HepG2 (cell line): ENCODE results near the gene ACTL8. TPM values are rescaled to one million over a fixed set of nuclear protein-coding genes. Genes with fewer than 3 reads are reported as not detected.

ENCODE experiments used
- ATAC-seq: fragments of 200-7000 bp; cut with Tn5 transposase; 3 replicates; pipeline ENCODE4 v1.9.1; 2020; ENCODE audit warnings: mild to moderate bottlenecking, moderate library complexity
- BruUV-seq: library from RNA; stranded (reverse); fragments of 400-500 nt; replicated peaks from 2 replicates; lab custom pipeline; 2021; lab: Mats Ljungman, UMichigan
- CTCF ChIA-PET: fragments of 300-600 bp; formaldehyde crosslinking; extraction: SDS; loops from one replicate; lab custom pipeline; 2021; ENCODE audit warnings: low total read pairs, inconsistent platforms, low intra/inter-chr PET ratio; lab: Yijun Ruan, JAX
- POLR2A ChIA-PET: fragments of 350-600 bp; sonication (Branson Sonifier 250); formaldehyde crosslinking; loops from one replicate; lab custom pipeline; 2020; ENCODE audit warnings: antibody characterized with exemption, inconsistent platforms; lab: Yijun Ruan, JAX
- DNase-seq: peaks from one replicate; pipeline ENCODE4 v3.0.0-alpha.2; 2015; ENCODE audit warnings: low spot score
- FAIRE-seq: peaks from 3 replicates; lab custom pipeline; 2011; peaks lifted over from hg19 to GRCh38; lab: Jason Lieb, UNC
- H2AFZ ChIP-seq: one replicate; pipeline ENCODE4 v1.6.1; 2011; ENCODE audit warnings: low read length, inconsistent platforms
- H3K27ac ChIP-seq: fragments of 300-600 bp; 3 replicates; pipeline ENCODE4 v1.8.0; 2011; ENCODE audit warnings: mixed run types, mild to moderate bottlenecking, mixed read lengths, low read length, inconsistent platforms; ENCODE audit not compliant: insufficient read depth; ENCODE audit errors: extremely low read length
- H3K27me3 ChIP-seq, 2 experiments: fragments of 200-600 bp in 1 of 2; 2 replicates in 1 of 2; 3 replicates in 1 of 2; pipeline versions ENCODE4 v1.6.0 to v1.8.0; 2011; ENCODE audit warnings: low read length in 2 of 2, mild to moderate bottlenecking in 2 of 2, moderate library complexity in 2 of 2, inconsistent platforms in 1 of 2; ENCODE audit not compliant: insufficient read depth in 2 of 2, control insufficient read depth in 1 of 2
- H3K36me3 ChIP-seq, 2 experiments: fragments of 200-600 bp in 1 of 2; replicated peaks in 1 of 2; 2 replicates in 1 of 2; 3 replicates in 1 of 2; pipeline versions ENCODE4 v1.5.1 to v1.8.0; 2011; ENCODE audit warnings: low read length in 2 of 2, inconsistent platforms in 1 of 2; ENCODE audit not compliant: insufficient read depth in 2 of 2, control insufficient read depth in 1 of 2
- H3K4me1 ChIP-seq: 2 replicates; pipeline ENCODE4 v1.5.1; 2012; ENCODE audit warnings: low read length, inconsistent platforms; ENCODE audit not compliant: insufficient read depth
- H3K4me2 ChIP-seq: 2 replicates; pipeline ENCODE4 v1.6.0; 2011; ENCODE audit warnings: low read depth, low read length, inconsistent platforms
- H3K4me3 ChIP-seq, 3 experiments: fragments of 200-600 bp in 1 of 3; sonication (generic), shearing (Covaris generic) in 1 of 3; replicated peaks in 1 of 3; 2 replicates each; pipeline ENCODE4 v1.5.1; 2011 to 2016; ENCODE audit warnings: low read length in 3 of 3, inconsistent platforms in 2 of 3, low read depth in 2 of 3, mild to moderate bottlenecking in 2 of 3, control low read depth in 1 of 3, mixed read lengths in 1 of 3; ENCODE audit not compliant: insufficient read depth in 1 of 3
- H3K79me2 ChIP-seq: one replicate; pipeline ENCODE4 v1.6.1; 2011; ENCODE audit warnings: low read length, inconsistent platforms; ENCODE audit not compliant: insufficient read depth
- H3K9ac ChIP-seq: 2 replicates; pipeline ENCODE4 v1.6.0; 2011; ENCODE audit warnings: mild to moderate bottlenecking, low read depth, low read length, inconsistent platforms; ENCODE audit not compliant: insufficient read depth
- H3K9me3 ChIP-seq: 2 replicates; pipeline ENCODE4 v1.5.1; 2012; ENCODE audit warnings: mild to moderate bottlenecking, low read length
- H4K20me1 ChIP-seq: 2 replicates; pipeline ENCODE4 v1.6.0; 2011; ENCODE audit warnings: inconsistent platforms, mild to moderate bottlenecking, low read length, moderate library complexity; ENCODE audit not compliant: insufficient read depth
- ATF7 ChIP-seq, 2 experiments: fragments of 450-650 bp in 1 of 2; sonication (generic) in 1 of 2; formaldehyde crosslinking in 1 of 2; IDR thresholded peaks; 2 replicates each; pipeline versions ENCODE4 v1.4.0 to v1.6.1; 2016 to 2020; ENCODE audit warnings: antibody characterized with exemption in 1 of 2, mild to moderate bottlenecking in 1 of 2, missing genetic modification reagents in 1 of 2
- BRD4 ChIP-seq: sonication (generic); formaldehyde crosslinking; IDR thresholded peaks from 2 replicates; pipeline ENCODE4 v1.4.0; 2020; ENCODE audit warnings: missing genetic modification reagents
- CREB1 ChIP-seq, 2 experiments: fragments of 450-650 bp in 1 of 2; IDR thresholded peaks; 2 replicates each; pipeline ENCODE4 v1.6.1; 2016 to 2017; ENCODE audit warnings: control low read depth in 1 of 2, mild to moderate bottlenecking in 1 of 2, missing compliant biosample characterization in 1 of 2, missing genetic modification characterization in 1 of 2
- DNMT1 ChIP-seq: sonication (generic); formaldehyde crosslinking; IDR thresholded peaks from 2 replicates; pipeline ENCODE4 v1.5.1; 2020; ENCODE audit warnings: mild to moderate bottlenecking, missing genetic modification reagents
- LCORL ChIP-seq, 2 experiments: fragments of 450-650 bp in 1 of 2; sonication (generic) in 1 of 2; formaldehyde crosslinking in 1 of 2; IDR thresholded peaks; 2 replicates each; pipeline versions ENCODE4 v1.5.0 to v1.6.1; 2017 to 2020; ENCODE audit warnings: antibody characterized with exemption in 1 of 2, missing genetic modification reagents in 1 of 2
- MTF2 ChIP-seq: sonication (generic); formaldehyde crosslinking; IDR thresholded peaks from 2 replicates; pipeline ENCODE4 v1.5.0; 2020; ENCODE audit warnings: missing genetic modification reagents, borderline replicate concordance
- ZNF333 ChIP-seq: sonication (generic); formaldehyde crosslinking; IDR thresholded peaks from 2 replicates; pipeline ENCODE4 v1.4.0; 2020; ENCODE audit warnings: mild to moderate bottlenecking, missing genetic modification reagents, borderline replicate concordance
- WGBS: methylation state at CpG from one replicate; pipeline ENCODE4 v1.1.6; 2017; ENCODE audit warnings: low lambda C conversion rate; 5-methylcytosine and 5-hydroxymethylcytosine counted together
- in situ Hi-C: cut with HindIII; loops from 2 replicates; pipeline ENCODE4 v1.10.0; 2017; ENCODE audit warnings: low pct_unique_long_range_greater_than_20kb; ENCODE audit not compliant: extremely low pct_ligation_motif_present
- intact Hi-C: fragments of 100-400 bp; cut with micrococcal nuclease; formaldehyde crosslinking; loops from one replicate; pipeline ENCODE4 v1.10.0; 2022; ENCODE audit not compliant: unreplicated experiment
- polyA plus RNA-seq, 8 experiments: library from polyadenylated mRNA; depleted of rRNA in 3 of 8; stranded (reverse) in 7 of 8; unstranded in 1 of 8; fragments of >200 nt; fragmentation: Illumina TruSeq in 4 of 8; extraction: Trizol in 4 of 8; gene quantifications; 2 replicates each; pipeline versions ENCODE4 v1.2.1 to v1.2.3, GENCODE V29; 2011 to 2016; ENCODE audit warnings: low read depth in 4 of 8, missing spikeins in 1 of 8, mixed read lengths in 1 of 8; ENCODE audit not compliant: insufficient read depth in 1 of 8
- total RNA-seq, 5 experiments: library from RNA; depleted of rRNA; stranded (reverse); fragments of >200 nt; fragmentation: Illumina TruSeq; extraction: Trizol; gene quantifications; 2 replicates each; pipeline ENCODE4 v1.2.3, GENCODE V29; 2016; ENCODE audit warnings: low read depth in 1 of 5

The ACTL8 gene
- total and polyA plus RNA-seq, 2 of the 13 experiments (the other 11 are each of a cell fraction or from before 2014, with no cell fraction given) = 0.09 to 0.64 TPM

DNA sequence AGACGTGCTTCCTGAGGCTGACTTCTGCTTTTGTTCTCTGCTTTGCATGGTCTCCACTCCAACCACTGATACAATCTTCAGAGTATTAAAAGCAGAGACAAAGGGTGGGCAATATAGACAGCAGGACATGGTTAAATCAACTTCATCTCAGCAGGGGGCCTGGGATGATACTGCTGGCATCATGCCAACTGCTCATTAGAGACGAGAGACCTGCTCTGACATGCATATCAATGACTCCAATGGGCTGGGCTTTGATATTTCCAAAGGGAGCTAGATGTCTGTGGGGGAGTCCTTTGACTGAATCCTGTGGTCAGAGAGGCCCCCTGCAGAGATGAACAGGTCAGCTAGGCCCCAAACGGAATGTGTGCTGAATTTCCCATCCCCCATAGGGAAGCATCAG is 106.6 kb downstream of the ACTL8 start:
- CTCF ChIA-PET = no interaction called here
- no peak for DNase-seq
- Histone ChIP-seq H3K4me1 (peaks cover 19% of the 10 kb centered on the region), H3K4me3 (no peak overlapping the region), H3K4me2 (no peak overlapping the region), H2AFZ (no peak overlapping the region), H3K27me3 (peaks cover 0 to 1% of the 10 kb centered on the region in 2 experiments; a peak in 1 of 5 replicates), H3K36me3 (no peaks in the 10 kb centered on the region), H4K20me1 (no peaks in the 10 kb centered on the region), H3K9me3 (no peaks in the 10 kb centered on the region), H3K27ac (no peak overlapping the region), H3K79me2 (no peaks in the 10 kb centered on the region), H3K9ac (no peak overlapping the region)
- no peak for ATAC-seq
- peak; percentile 82; the same call in 1 of the 2 replicates for TF ChIP-seq LCORL (IDR thresholded peaks at IDR 0.05)
- TF ChIP-seq LCORL (CRISPR knock-in tag; IDR thresholded peaks at IDR 0.05) = no peak
- TF ChIP-seq DNMT1 = no peak
- FAIRE-seq = no peak
- no TSS peak for BruUV-seq
- 3% methylated on average over 3 of the region's 3 CpGs for WGBS
- in situ Hi-C loops (no loop called here), intact Hi-C loops (no loop called here)
- POLR2A ChIA-PET = no interaction called here

DNA sequence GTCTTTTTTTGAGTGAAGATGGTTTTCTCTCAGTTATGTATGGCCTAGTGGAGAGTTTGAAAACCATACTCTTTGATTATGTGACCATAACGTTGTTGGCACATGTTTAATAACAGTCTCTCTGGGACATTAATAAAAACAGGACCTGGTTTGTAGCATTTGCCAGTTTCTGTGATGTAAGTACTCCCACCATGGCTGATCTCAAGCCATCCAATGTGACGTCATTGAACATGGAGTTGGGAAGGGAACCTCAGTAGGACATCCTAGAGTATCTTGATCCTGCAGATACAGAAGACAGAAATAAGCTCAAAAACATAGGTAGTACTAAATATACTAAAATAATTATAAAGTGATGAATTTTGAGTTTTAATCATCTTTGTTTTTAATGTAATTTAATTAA is 107.0 kb downstream of the ACTL8 start:
- Histone ChIP-seq H3K27ac (no peak overlapping the region), H3K9me3 (no peaks in the 10 kb centered on the region), H3K4me2 (no peak overlapping the region), H3K4me3 (no peak overlapping the region), H2AFZ (no peak overlapping the region), H3K9ac (no peak overlapping the region), H3K79me2 (no peaks in the 10 kb centered on the region), H3K4me1 (peaks cover 15% of the 10 kb centered on the region), H3K27me3 (peaks cover 0 to 1% of the 10 kb centered on the region in 2 experiments; a peak in 1 of 5 replicates), H4K20me1 (no peaks in the 10 kb centered on the region), H3K36me3 (no peaks in the 10 kb centered on the region)
- ATAC-seq (no peak), FAIRE-seq (no peak), DNase-seq (no peak)
- in situ Hi-C loops (no loop called here), intact Hi-C loops (no loop called here)
- WGBS = 20% methylated on average over 2 of the region's 2 CpGs
- ChIA-PET CTCF (no interaction called here), POLR2A (no interaction called here)
- no TSS peak for BruUV-seq
- TF ChIP-seq ATF7 (IDR thresholded peaks at IDR 0.05) (peak; percentile 86), ATF7 (CRISPR knock-in tag; IDR thresholded peaks at IDR 0.05) (no peak), ZNF333 (no peak), MTF2 (no peak), CREB1 (IDR thresholded peaks at IDR 0.05) (peak; percentile 91), CREB1 (CRISPR knock-in tag; IDR thresholded peaks at IDR 0.05) (no peak), BRD4 (CRISPR knock-in tag) (no peak)
